Ovary (tissue), 9 donors: ENCODE data around the gene SF3B1. TPM values are rescaled to one million over a fixed set of nuclear protein-coding genes. Genes with fewer than 3 reads are reported as not detected.

Source experiments
- DNase-seq, 5 donors: peaks; one replicate each; pipeline ENCODE4 v3.0.0-alpha.2; 2019 to 2020
- H3K27ac ChIP-seq, 2 donors: fragments of 200-600 bp; one replicate each; pipeline versions ENCODE4 v1.5.1 to v1.8.0; 2019 to 2022
- H3K27me3 ChIP-seq: fragments of 200-600 bp; one replicate; pipeline ENCODE4 v1.8.0; 2022
- H3K36me3 ChIP-seq: fragments of 200-600 bp; sonication (generic); one replicate; pipeline ENCODE4 v1.5.1; 2019
- H3K4me1 ChIP-seq: one replicate; pipeline ENCODE4 v1.8.1; 2013; ENCODE audit warnings: mild to moderate bottlenecking, moderate library complexity; ENCODE audit not compliant: insufficient read depth
- H3K4me3 ChIP-seq: fragments of 200-600 bp; sonication (generic); one replicate; pipeline ENCODE4 v1.5.1; 2017
- H3K9me3 ChIP-seq, 2 donors: fragments of 200-600 bp in 1 of 2; sonication (generic) in 1 of 2; one replicate each; pipeline versions ENCODE4 v1.5.1 to v1.8.1; 2013 to 2019; ENCODE audit warnings: mild to moderate bottlenecking in 1 of 2, moderate library complexity in 1 of 2
- CTCF ChIP-seq, 3 donors: fragments of 450-650 bp in 2 of 3; fragments of 200-600 bp in 1 of 3; IDR thresholded peaks; one replicate each; pipeline versions ENCODE4 v1.5.1 to v1.8.0; 2016 to 2022; ENCODE audit warnings: antibody characterized with exemption in 3 of 3, mild to moderate bottlenecking in 1 of 3
- EP300 ChIP-seq: sonication (generic); formaldehyde crosslinking; IDR thresholded peaks from one replicate; pipeline ENCODE4 v1.6.1; 2017; ENCODE audit warnings: antibody characterized with exemption
- POLR2A ChIP-seq: fragments of 450-650 bp; IDR thresholded peaks from one replicate; pipeline ENCODE4 v1.6.1; 2017; ENCODE audit warnings: antibody characterized with exemption, mild to moderate bottlenecking, moderate library complexity
- WGBS, 3 donors: extraction: QIAGEN DNeasy Blood & Tissue Kit in 1 of 3; methylation state at CpG; one replicate each; pipeline versions ENCODE4 v1.1.5 to v1.1.7; 2013 to 2017; 5-methylcytosine and 5-hydroxymethylcytosine counted together
- intact Hi-C, 4 donors: fragments of 100-400 bp; cut with DNase I; formaldehyde crosslinking; loops; one replicate each; pipeline versions ENCODE4 v1.11.0 to v1.15.1; 2022 to 2023
- polyA plus RNA-seq, 2 donors: library from polyadenylated mRNA; stranded (reverse); fragments of 200-250 nt in 1 of 2; fragments of 350-450 nt in 1 of 2; fragmentation: Illumina TruSeq in 1 of 2; extraction: RNeasy Lipid Tissue Mini Kit (QIAGEN cat#74804) in 1 of 2; gene quantifications; one replicate each; pipeline ENCODE4 v1.2.3, GENCODE V29; 2013 to 2014
- total RNA-seq, 7 donors: library from RNA; depleted of rRNA in 2 of 7; stranded (reverse); fragments of >200 nt in 2 of 7; fragmentation: NEBNext Ultra II Directional in 3 of 7; extraction: Animal tissue kit (Norgen Biotek cat#: 25700) in 3 of 7; gene quantifications; one replicate each; pipeline versions ENCODE4 v1.1.0 to v1.2.4, GENCODE V29; 2016 to 2023
- donor health status: DM: no; HTN: no; CAD: no; lungs with moderate emphysema.
- donor health status: DM: no; HTN: no; CAD: no.
- donor health status: Bipolar disorder and iron deficiency.
- donor health status: DM: yes; HTN: yes; CAD: no.
- donor health status: DM: no; HTN: no; CAD: no.
- donor health status: DM: yes; HTN: yes; CAD: no.

SF3B1 gene
- total and polyA plus RNA-seq, 9 donors, result 189 to 336 (median 245) TPM

GRCh38 chr2:197388866-197389587, 45.8 kb downstream of the SF3B1 start:
- Histone ChIP-seq H3K9me3 (no peaks in the 10 kb centered on the region), H3K27ac (no peak overlapping the region), H3K27me3 (no peaks in the 10 kb centered on the region), H3K4me3 (no peak overlapping the region), H3K36me3 (no peaks in the 10 kb centered on the region), H3K4me1 (no peaks in the 10 kb centered on the region)
- no peak for TF ChIP-seq CTCF (IDR thresholded peaks at IDR 0.05)
- 77 to 87% (median 79%) methylated on average over 5 of the region's 5 CpGs for WGBS, 3 donors
- intact Hi-C loops, result loop anchor here in 2 of 4 donors (10.0 kb wide), 2 partner anchors 204 to 386 kb away; no protein-coding TSS in a partner anchor
- DNase-seq, result no peak

- no peaks in the 10 kb centered on the region for H3K4me1 ChIP-seq
- intact Hi-C loops, result loop anchor here in 2 of 4 donors (10.0 kb wide), 2 partner anchors 202 to 388 kb away; no protein-coding TSS in a partner anchor
- H3K36me3 ChIP-seq, result no peaks in the 10 kb centered on the region
- TF ChIP-seq POLR2A (no peak), CTCF (IDR thresholded peaks at IDR 0.05) (no peak), EP300 (no peak)
- H3K27me3 ChIP-seq, result no peaks in the 10 kb centered on the region
- no peaks in the 10 kb centered on the region for H3K9me3 ChIP-seq
- no peak overlapping the region for H3K4me3 ChIP-seq
- no peak overlapping the region for H3K27ac ChIP-seq
- no peak for DNase-seq
- 87 to 92% (median 89%) methylated on average over 8 of the region's 8 CpGs for WGBS, 3 donors
These were observed 47.6 kb downstream of the SF3B1 start for GRCh38 chr2:197387179-197387578.

GRCh38 chr2:197386242-197386641, 48.6 kb downstream of the SF3B1 start:
- WGBS, 3 donors, result 89 to 91% (median 90%) methylated on average over 2 of the region's 2 CpGs
- no peak for TF ChIP-seq CTCF (IDR thresholded peaks at IDR 0.05)
- TF ChIP-seq EP300, result no peak
- no peak for TF ChIP-seq POLR2A
- DNase-seq, result no peak
- Histone ChIP-seq H3K9me3 (no peaks in the 10 kb centered on the region), H3K36me3 (no peaks in the 10 kb centered on the region), H3K27me3 (no peaks in the 10 kb centered on the region), H3K4me3 (no peak overlapping the region), H3K4me1 (no peaks in the 10 kb centered on the region), H3K27ac (no peak overlapping the region)
- intact Hi-C loops, result loop anchor here in 2 of 4 donors (10.0 kb wide), 2 partner anchors 201 to 389 kb away; no protein-coding TSS in a partner anchor

GRCh38 chr2:197383825-197384224, 51.0 kb downstream of the SF3B1 start:
- H3K27me3 ChIP-seq, result no peaks in the 10 kb centered on the region
- H3K4me1 ChIP-seq, result no peaks in the 10 kb centered on the region
- no peak for DNase-seq
- no peaks in the 10 kb centered on the region for H3K36me3 ChIP-seq
- H3K9me3 ChIP-seq, result no peaks in the 10 kb centered on the region
- no peak overlapping the region for H3K4me3 ChIP-seq
- 59 to 72% (median 66%) methylated on average over 4 of the region's 4 CpGs for WGBS, 3 donors
- TF ChIP-seq CTCF (IDR thresholded peaks at IDR 0.05) (no peak), EP300 (no peak), POLR2A (no peak)
- H3K27ac ChIP-seq, result no peak overlapping the region
- intact Hi-C loops, result loop anchor here in 2 of 4 donors (5.0 to 10.0 kb wide), 4 partner anchors 187 to 391 kb away; no protein-coding TSS in a partner anchor
